Nephron (organoid): ENCODE results near the gene D2HGDH.

Source experiments
- H3K27ac Mint-ChIP-seq, 3 experiments: 2 replicates each; pipeline ENCODE4 v1.8.0; 2020; ENCODE audit warnings: mixed read lengths in 3 of 3, mild to moderate bottlenecking in 2 of 3, moderate library complexity in 1 of 3
- H3K27me3 Mint-ChIP-seq: 2 replicates; pipeline ENCODE4 v1.8.0; 2021; ENCODE audit warnings: low read depth, mild to moderate bottlenecking, moderate library complexity, mixed read lengths
- H3K36me3 Mint-ChIP-seq: 2 replicates; pipeline ENCODE4 v1.8.0; 2020; ENCODE audit warnings: low read depth, mixed read lengths
- H3K4me1 Mint-ChIP-seq: 2 replicates; pipeline ENCODE4 v1.8.0; 2020; ENCODE audit warnings: mixed read lengths
- H3K4me3 Mint-ChIP-seq, 3 experiments: 2 replicates each; pipeline ENCODE4 v1.8.0; 2020; ENCODE audit warnings: mild to moderate bottlenecking in 3 of 3, mixed read lengths in 3 of 3, moderate library complexity in 2 of 3
- H3K9me3 Mint-ChIP-seq: 2 replicates; pipeline ENCODE4 v1.8.0; 2020; ENCODE audit warnings: mixed read lengths
- TF ChIP-seq, protein P1 (sequence below), 3 experiments: fragments of 200-600 bp; sonication (generic); IDR thresholded peaks; one replicate each; pipeline ENCODE4 v1.5.0; 2021; ENCODE audit warnings: antibody characterized with exemption in 3 of 3; ENCODE audit not compliant: unreplicated experiment in 3 of 3

Gene D2HGDH

DNA sequence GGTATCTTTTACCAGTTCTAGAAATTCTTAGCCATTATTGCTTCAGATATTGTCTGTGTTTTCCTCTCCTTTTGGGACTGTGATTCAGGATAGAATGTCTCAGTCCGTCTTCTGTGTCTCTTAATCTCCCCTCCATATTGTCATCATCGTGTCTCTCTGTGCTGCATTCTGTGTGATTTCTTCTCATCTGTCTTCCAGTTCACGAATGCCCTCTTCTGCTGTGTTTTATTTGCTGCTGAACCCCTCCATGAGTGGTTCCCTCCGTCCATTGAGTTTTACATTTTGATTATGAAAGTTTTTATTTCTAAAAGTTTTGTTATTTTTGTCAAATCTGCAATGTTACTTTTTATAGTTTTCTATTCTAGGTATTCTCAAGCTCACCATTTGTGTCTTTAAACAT is 11.7 kb downstream of the D2HGDH start:
- Mint-ChIP-seq H3K27me3 (no peaks in the 10 kb centered on the region), H3K27ac (peak overlapping the region in 1 of 3 experiments; percentile 13), H3K4me1 (no peaks in the 10 kb centered on the region), H3K36me3 (peaks cover 49% of the 10 kb centered on the region), H3K4me3 (no peak overlapping the region), H3K9me3 (peaks cover 7% of the 10 kb centered on the region)
- TF ChIP-seq, protein P1, sequence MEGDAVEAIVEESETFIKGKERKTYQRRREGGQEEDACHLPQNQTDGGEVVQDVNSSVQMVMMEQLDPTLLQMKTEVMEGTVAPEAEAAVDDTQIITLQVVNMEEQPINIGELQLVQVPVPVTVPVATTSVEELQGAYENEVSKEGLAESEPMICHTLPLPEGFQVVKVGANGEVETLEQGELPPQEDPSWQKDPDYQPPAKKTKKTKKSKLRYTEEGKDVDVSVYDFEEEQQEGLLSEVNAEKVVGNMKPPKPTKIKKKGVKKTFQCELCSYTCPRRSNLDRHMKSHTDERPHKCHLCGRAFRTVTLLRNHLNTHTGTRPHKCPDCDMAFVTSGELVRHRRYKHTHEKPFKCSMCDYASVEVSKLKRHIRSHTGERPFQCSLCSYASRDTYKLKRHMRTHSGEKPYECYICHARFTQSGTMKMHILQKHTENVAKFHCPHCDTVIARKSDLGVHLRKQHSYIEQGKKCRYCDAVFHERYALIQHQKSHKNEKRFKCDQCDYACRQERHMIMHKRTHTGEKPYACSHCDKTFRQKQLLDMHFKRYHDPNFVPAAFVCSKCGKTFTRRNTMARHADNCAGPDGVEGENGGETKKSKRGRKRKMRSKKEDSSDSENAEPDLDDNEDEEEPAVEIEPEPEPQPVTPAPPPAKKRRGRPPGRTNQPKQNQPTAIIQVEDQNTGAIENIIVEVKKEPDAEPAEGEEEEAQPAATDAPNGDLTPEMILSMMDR (IDR thresholded peaks at IDR 0.05; ENCODE audit: unreplicated experiment in 3 of 3) = no peak

DNA sequence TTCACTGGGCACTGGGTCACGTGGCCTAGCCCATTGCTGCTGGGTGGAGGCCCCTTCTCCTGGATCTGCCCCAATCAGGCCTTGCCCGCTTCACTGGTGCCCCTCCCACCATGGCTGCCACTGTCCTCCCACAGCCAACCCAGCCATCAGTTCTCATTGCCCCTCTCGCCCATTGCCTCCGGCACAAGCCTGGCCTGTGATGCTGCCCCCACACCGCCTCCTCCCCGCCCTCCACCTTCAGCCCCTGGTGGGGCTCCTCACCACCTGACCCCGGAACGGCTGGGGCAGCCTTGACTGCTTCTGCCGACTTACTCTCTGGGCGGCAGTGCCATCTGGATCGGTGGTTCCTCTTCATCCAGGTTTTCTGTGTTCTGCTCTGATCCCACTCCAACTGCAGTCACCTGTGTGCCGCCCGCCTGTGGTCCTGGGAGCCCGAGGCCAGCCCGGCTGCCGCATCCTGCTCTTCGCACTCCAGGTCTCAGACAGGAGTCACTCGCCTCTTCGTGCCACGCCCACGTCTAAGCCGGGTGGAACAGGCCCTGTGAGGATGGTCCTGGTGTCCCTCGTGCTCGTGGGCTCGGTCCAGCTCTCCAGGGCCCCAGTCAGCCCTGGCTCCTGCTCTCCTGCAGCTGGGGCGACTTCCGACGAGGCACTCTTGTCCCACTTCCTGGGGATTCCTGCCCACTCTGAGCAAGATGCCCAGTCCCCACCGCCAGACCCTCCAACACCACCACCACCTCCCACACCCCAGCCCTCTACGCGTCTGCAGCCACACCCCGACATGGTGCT is 14.2 kb downstream of the D2HGDH start:
- TF ChIP-seq, protein P1 (IDR thresholded peaks at IDR 0.05; ENCODE audit: unreplicated experiment in 3 of 3) = no peak
- Mint-ChIP-seq H3K27ac (no peak overlapping the region), H3K4me1 (no peaks in the 10 kb centered on the region), H3K9me3 (peaks cover 7% of the 10 kb centered on the region), H3K36me3 (peaks cover 62% of the 10 kb centered on the region), H3K27me3 (no peaks in the 10 kb centered on the region), H3K4me3 (no peak overlapping the region)

DNA sequence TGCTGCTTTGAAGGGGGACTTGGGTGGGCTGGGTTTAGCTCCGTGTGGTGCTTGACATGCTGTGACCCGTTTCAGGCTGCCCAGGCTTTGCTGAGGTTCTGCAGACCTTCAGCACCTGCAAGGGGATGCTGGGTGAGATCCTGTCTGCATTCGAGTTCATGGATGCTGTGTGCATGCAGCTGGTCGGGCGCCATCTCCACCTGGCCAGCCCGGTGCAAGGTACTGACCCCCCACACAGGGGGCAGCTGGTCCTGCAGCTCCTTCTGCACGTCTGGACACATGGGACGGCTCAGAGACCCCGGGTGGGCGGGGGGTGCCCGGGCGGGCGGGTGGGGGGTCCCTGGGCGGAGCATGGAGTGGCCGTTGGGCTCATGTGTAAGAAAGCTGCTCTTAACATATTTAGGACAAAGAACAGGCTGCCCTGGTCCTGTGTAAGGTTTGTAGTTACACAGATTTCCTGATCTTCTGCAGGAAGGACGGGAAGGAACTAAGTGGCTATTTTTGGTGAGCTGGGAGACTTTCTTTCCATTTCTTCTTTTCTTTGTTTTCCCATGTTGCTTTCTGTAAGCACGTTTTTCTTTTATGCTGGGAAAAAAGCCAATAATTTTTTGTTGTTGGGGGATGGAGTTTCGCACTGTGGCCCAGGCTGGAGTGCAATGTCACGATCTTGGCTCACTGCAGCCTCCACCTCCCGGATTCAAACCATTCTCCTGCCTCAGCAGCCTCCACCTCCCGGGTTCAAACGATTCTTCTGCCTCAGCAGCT is 15.8 kb downstream of the D2HGDH start:
- H3K27me3 Mint-ChIP-seq = no peaks in the 10 kb centered on the region
- H3K4me3 Mint-ChIP-seq = no peak overlapping the region
- H3K4me1 Mint-ChIP-seq = no peaks in the 10 kb centered on the region
- H3K9me3 Mint-ChIP-seq = peaks cover 7% of the 10 kb centered on the region
- peaks cover 60% of the 10 kb centered on the region for H3K36me3 Mint-ChIP-seq
- TF ChIP-seq, protein P1 (IDR thresholded peaks at IDR 0.05; ENCODE audit: unreplicated experiment in 3 of 3) = no peak
- H3K27ac Mint-ChIP-seq = no peak overlapping the region

DNA sequence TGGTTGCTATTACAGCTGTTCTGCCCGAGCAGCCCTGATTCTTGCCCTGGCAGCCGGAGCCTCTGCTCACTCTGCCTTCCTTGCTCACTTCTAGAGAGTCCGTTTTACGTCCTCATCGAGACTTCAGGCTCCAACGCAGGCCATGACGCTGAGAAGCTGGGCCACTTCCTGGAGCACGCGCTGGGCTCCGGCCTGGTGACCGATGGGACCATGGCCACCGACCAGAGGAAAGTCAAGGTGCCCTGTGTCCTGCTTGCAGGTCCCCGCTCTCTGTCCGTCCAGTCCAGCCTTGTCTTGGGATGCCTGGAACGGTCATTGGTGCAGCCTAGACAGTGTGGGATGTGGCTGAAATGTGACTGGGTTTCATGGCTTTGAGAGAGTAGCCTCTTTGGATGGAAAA is 16.7 kb downstream of the D2HGDH start:
- no peak overlapping the region for H3K27ac Mint-ChIP-seq
- H3K36me3 Mint-ChIP-seq = peaks cover 52% of the 10 kb centered on the region
- no peak overlapping the region for H3K4me3 Mint-ChIP-seq
- TF ChIP-seq, protein P1 (IDR thresholded peaks at IDR 0.05; ENCODE audit: unreplicated experiment in 3 of 3) = no peak
- no peaks in the 10 kb centered on the region for H3K27me3 Mint-ChIP-seq
- H3K4me1 Mint-ChIP-seq = no peaks in the 10 kb centered on the region
- peaks cover 1% of the 10 kb centered on the region for H3K9me3 Mint-ChIP-seq

DNA sequence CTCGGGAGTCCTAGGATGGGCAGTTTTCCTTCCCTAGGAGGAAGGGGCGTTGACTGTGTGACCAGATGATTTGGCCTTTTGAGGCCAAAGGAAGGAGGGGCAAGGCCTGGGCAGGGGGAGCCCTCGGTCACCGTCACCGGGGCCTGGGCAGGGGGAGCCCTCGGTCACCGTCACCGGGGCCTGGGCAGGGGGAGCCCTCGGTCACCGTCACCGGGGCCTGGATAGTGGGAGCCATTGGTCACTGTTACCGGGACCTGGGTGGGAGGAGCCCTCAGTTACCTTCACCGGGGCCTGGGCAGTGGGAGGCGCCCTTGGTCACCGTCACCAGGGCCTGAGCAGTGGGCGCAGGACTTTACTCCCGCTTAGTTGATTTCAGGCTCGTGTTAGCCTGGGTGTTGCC is 17.3 kb downstream of the D2HGDH start:
- H3K27ac Mint-ChIP-seq = no peak overlapping the region
- no peak overlapping the region for H3K4me3 Mint-ChIP-seq
- H3K36me3 Mint-ChIP-seq = peaks cover 49% of the 10 kb centered on the region
- H3K4me1 Mint-ChIP-seq = no peaks in the 10 kb centered on the region
- TF ChIP-seq, protein P1 (IDR thresholded peaks at IDR 0.05; ENCODE audit: unreplicated experiment in 3 of 3) = no peak
- no peaks in the 10 kb centered on the region for H3K27me3 Mint-ChIP-seq
- H3K9me3 Mint-ChIP-seq = no peaks in the 10 kb centered on the region
